DMS53 treated with DMSO at 0.1 percent for 48 hours (cell line): Measurements from ENCODE around the gene TSHZ1.

Experiments
- DNase-seq: peaks from one replicate; lab custom pipeline; 2025; ENCODE audit not compliant: unreplicated experiment; lab: John Stamatoyannopoulos, UW

The TSHZ1 gene

GRCh38 chr18:75246721-75247610 is 36.4 kb downstream of the TSHZ1 start:
- peak; percentile 19 for DNase-seq

GRCh38 chr18:75247611-75248421 is 37.2 kb downstream of the TSHZ1 start:
- DNase-seq = peak; percentile 69

DNA sequence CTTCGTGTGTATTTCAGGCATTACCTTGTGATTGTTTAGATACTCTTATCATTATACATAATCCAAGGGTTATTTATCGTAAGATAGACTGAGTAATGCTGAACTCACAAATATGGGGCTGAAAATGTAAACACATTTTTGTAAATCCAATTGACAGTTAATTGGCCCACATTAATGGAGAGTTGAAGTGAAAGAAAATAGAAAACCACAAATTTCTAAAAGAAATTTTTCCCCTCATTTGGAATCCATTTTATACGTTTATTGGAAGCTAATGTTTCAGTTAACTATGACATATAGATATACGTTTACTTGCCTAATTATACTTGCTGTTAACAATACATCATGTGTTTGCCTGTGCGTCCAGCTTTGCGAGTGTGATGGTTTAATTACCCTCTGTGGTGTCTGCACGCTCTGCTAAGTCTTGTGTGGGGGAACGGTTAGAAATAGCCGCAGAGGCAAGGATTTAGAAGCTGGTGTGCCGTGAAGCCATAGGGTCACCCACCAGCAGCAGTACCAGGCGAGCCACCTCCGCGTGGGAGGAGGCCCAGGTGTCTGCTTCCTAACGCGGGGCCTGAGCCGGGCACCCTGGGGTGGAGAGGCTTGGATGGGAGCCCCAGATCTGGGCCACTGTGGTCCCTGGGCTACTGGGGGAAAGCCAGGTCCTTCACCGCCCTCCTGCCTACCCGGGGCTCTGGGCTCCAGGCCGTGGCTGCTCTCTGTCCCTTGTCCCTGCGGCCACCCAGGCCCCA is 38.0 kb downstream of the TSHZ1 start:
- DNase-seq = peak; percentile 23

GRCh38 chr18:75249175-75249518 is 38.5 kb downstream of the TSHZ1 start:
- no peak for DNase-seq

DNA sequence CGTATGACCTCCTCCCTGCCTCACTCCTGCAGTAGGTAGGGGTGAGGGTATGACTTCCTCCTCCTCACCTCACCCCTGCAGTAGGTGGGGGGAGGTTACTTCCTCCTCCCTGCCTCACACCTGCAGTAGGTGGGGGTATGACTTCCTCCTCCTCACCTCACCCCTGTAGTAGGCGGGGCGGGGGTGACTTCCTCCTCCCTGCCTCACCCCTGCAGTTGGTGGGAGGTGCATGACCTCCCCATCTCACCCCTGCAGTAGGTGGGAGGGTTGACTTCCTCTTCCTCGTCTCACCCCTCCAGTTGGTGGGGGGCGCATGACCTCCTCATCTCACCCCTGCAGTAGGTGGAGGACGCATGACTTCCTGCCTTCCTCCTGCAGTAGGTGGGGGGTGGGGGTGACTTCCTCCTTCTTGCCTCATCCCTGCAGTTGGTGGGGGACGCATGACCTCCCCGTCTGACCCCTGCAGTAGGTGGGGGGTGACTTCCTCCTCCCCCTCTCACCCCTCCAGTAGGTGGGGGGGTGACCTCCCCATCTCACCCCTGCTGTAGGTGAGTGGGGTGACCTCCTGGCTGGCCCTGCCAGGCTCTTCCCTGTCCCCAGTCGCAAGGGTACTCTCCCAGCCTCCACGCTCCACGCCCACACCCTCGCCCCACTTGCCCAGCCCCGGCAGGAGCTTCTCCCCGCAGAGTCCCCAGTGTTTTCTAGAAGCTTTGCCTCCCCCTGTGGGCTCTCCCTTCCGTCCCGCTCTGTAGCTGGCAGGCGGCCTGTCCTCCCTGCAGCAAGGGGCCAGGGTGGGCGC is 39.3 kb downstream of the TSHZ1 start:
- DNase-seq = no peak

DNA sequence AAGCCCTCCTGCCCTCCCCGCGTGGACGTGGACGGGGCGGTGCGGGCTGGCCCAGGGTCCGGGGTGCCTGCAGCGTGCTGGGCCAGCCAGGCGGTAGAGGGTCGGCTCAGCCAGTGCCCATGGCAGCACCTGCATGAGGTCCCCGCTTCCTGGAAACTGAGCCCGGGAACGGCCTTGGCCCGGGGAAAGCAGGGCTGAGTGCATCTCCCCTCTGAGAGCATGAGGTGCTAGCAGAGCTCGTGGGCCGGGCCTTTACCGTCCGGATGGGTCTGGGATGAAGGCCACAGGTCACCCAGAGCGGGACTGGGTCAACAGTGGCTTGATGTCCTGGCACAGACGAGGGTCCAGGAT is 39.8 kb downstream of the TSHZ1 start:
- DNase-seq = no peak

DNA sequence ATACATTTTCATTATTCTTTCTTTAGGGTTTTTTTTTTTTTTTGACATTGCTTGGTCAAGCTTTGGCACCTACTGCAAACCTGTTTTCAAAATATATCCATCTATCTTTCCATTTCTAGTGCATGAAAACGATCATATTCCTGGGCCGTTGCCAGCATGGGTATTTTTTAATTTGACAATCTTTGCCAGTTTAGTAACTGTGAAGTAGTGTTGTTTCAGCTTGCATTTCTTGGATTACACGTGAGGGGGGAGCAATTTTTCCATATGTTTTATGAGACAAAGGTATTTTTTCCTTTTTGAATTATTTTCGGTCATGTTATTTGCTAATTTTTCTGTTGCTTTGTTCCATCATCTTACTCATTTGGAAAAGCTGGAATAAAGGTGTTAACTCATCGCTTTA is 40.9 kb downstream of the TSHZ1 start:
- no peak for DNase-seq

GRCh38 chr18:75252136-75252535 is 41.5 kb downstream of the TSHZ1 start:
- no peak for DNase-seq

- no peak for DNase-seq
Observed at GRCh38 chr18:75253043-75253442, 42.4 kb downstream of the TSHZ1 start.

- DNase-seq = no peak
Observed at GRCh38 chr18:75253784-75254183, 43.2 kb downstream of the TSHZ1 start.

DNA sequence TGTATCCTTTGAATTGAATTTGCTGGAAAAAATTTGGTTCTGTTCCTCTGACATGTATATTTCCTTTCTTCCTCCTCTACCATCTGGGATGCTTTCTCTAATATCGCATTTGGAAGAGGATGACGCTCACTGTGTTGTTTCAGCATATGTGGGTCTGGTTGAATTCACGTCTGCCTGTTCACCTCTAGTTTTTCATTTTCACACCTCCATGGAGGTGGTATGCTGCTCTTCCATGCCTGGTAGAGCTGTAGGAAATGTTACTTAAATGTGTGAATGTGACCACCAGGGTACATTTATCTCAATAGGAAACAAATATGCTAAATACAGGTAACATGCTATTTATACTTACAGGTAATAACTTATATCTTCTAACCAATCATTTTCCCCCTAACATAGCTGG is 44.5 kb downstream of the TSHZ1 start:
- DNase-seq = no peak

GRCh38 chr18:75256376-75256775 is 45.8 kb downstream of the TSHZ1 start:
- no peak for DNase-seq

- no peak for DNase-seq
Observed at GRCh38 chr18:75257605-75258004, 47.0 kb downstream of the TSHZ1 start.

DNA sequence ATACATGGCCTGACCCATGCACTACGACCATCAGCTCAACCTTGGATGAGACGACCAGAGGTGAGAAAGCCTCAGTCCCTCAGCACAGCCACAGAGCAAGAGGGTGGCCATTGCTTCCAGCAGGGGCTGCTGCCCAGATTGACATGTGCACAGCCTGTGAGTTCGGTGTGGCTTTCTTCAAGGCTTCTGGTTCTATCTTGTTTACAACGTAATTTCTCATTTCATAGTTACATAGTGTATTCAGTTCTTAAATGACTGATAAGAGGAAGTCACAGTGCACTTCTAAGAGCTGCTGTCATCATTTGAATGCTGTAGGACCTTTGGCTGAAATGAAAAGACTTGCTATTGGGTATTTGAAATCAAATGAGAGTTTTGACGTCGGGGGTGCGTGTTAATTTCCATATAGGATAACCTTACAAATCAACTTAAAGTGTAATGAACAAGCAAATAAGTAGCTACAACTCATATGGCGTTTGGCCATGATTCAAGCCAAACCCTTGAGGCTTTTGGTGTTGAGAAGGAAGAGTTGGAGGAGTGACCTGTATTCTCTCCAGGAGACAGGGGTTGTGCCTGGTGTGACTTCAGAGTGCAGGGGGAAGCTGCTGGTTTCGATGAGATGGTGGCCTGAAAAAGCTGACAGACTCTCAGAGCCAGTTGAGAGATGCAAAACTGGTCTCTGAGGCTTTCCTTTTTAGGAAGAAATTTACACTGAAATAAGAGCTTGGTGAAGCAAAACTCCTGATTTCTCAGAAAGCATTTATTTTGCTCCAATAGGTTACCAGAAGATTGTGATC is 51.0 kb downstream of the TSHZ1 start:
- no peak for DNase-seq

- DNase-seq = no peak
Observed at GRCh38 chr18:75262511-75262910, 51.9 kb downstream of the TSHZ1 start.

DNA sequence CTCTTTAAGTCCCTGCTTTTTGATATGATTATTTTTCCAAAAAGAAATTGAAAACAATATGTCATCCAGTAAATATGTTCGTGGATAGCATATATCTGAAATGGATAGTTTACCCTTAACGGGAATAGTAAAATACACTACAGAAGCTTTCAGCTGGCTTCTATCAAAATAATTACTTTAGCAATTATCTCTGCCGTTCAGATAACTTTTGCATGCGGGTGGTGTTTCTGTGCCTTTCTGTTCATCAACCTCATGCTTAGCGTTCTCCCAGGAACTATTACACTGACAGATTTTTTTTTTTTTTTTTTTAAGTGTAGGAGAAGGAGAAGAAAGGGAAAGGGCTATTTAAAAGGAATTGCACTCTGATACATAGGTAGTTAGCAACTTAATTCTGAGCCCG is 53.6 kb downstream of the TSHZ1 start:
- DNase-seq = no peak

GRCh38 chr18:75264926-75265597 is 54.5 kb downstream of the TSHZ1 start:
- no peak for DNase-seq

DNA sequence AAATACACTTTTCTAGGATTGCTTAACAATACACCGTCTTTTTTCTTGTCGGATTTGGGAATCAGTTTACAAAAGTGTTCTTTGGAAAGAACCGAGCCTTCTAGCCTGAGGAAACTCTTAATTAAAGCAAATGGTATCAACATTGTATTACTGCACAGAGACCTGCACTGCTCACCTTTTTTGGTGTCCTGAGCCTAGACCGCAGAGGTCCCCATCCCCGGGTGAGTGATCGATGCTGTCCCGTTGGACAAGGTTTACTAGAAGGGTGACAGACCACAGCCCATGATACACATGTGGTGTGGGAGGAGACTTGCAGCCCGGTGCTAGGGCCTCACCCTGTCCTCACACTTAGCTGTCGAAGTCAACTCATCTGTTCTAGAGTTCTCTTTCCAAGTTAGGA is 55.3 kb downstream of the TSHZ1 start:
- DNase-seq = no peak

GRCh38 chr18:75267643-75268363 is 57.2 kb downstream of the TSHZ1 start:
- DNase-seq = no peak
